ENCODE results near the gene ARV1.
"Not testable (repeated sequence)": the region's sequence is repeated elsewhere in the genome, so short reads cannot be mapped to it uniquely, and the experiment has no call there.

ARV1 gene

GRCh38 chr1:231020139-231020601 is 41.3 kb downstream of the ARV1 start:
- DNase-seq, result peak; percentile 29

- peak; percentile 8 for DNase-seq
Measured at GRCh38 chr1:231020816-231021215, 41.9 kb downstream of the ARV1 start.

- DNase-seq, result peak; percentile 4
Measured at GRCh38 chr1:231021540-231022031, 42.7 kb downstream of the ARV1 start.

GRCh38 chr1:231022543-231022942 is 43.6 kb downstream of the ARV1 start:
- not testable (repeated sequence) for DNase-seq

DNA sequence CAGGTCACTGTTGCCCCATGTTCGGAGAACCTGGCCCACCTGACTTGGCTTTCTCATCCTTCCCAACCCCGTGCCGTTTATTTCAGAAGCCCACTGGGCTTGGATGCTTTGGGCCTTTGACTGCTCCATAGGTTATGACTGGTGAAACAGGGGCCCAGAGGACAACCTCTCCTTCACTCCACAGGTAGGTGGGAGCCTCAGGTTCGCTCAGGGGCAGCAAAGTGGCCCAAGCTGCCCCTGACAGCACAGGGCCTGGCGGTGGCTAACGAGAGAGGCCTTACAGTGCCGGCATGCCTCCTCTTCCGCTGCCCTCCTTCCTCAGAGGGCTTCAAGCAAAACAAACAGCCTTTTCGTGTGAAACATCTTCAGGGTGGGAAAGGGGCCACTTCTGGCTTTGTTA is 44.3 kb downstream of the ARV1 start:
- DNase-seq, result no peak

DNA sequence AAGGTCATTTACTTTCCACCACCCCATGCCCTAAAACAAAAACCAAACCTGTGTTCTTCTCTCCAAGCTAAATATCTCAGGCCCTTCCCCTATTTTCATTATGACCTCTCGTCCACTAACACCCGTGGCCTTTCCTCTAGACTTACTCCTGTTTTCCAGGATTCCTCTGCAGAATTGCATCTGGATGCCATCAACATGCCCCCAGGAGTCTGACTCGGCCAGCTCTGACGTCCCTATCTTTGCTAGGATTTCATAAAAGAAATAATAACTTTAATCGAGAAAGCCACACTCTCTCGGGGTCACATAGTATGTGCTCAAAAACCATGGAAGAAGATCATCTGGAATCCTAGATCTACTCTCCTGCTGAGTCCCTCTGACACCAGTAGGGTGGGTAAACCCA is 47.7 kb downstream of the ARV1 start:
- no peak for DNase-seq

DNA sequence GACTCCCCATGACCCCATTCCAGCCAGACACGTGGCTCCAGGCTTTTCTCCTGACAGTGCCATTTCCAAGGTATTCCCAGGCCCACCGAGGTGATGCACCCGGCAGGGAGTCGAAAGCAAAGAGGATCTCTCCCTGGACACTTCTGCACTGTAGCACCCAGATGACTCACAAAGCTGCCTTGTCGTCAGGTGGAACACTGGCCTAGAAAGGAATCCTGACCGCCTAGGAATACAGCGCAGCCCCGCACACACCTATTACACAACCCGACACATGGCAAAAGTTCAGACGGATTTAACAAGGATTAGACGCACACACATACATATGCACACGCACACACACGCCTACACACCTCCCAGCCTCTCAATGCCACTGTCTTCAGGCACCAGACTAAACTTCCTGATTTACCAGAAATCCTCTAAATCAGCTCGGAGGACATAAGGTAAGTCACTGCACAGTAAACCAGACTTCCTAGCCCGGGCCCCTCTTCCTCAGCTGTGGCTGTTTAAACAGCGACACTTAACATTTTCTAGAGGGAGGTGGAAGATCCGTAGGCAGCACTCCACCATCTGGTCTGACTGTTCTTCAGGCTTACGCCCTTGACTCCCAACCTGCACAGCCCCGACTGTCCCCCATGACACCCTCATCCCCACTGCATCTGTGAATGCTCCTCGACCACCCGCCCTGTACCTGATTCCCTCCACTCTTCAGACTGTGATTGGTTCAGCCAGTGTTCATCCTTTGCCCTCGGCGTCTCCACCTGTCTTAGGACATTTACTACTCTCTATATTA is 48.4 kb downstream of the ARV1 start:
- DNase-seq, result no peak

GRCh38 chr1:231027971-231028370 is 49.1 kb downstream of the ARV1 start:
- DNase-seq, result no peak

DNA sequence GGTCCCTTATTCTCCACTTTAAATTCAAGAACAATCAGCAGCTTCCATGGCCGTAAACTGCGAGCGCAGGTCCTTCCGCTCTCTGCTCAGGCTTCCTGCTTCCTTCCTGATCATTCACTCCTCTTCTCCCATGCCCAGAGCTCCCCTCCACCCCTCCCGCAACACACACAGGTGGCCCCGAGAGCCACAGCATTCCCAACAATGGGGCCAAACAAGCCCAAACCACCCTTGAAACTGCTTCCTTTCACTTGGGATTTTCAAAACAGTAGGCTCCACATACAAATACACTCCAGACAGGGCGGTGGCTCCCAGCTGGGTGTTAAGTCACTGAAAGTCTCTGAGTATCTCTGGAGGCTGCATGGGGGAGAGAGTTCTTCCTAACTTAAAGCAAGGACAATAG is 49.8 kb downstream of the ARV1 start:
- DNase-seq, result no peak

DNA sequence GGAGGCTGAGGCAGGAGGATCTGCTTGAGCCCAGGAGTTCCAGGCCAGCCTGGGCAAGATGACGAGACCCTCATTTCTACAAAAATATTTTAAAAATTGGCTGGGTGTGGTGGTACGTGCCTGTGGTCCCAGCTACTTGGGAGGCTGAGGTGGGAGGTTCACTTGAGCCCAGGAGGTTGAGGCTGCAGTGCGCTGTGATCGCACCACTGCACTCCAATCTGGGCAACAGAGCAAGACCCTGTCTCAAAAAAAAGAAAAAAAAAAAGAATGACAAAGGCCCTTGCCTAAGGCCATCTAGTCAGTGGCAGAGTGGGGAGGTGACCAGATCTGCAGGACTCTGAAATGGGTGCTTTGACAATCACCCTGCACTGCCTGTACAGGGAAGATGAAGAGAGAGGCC is 50.4 kb downstream of the ARV1 start:
- DNase-seq, result not testable (repeated sequence)

DNA sequence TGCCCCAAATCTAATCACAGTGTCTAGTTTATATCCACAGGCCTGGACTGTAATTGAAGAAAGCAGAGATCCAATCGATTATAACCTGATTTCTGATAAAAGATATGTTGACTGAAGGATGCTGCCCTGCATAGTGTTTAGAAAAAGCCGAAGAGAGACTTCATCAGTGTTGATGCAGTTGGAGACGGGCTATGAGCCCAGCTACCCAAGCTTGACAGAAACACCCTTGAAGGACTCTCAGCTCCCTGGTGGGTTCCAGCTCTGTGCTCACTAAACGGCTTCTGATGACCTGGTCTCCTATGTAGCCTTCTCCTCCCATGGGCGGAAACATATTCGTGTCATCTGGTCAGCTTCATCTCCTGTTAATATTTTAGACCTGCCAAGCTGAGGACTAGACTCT is 50.9 kb downstream of the ARV1 start:
- no peak for DNase-seq

DNA sequence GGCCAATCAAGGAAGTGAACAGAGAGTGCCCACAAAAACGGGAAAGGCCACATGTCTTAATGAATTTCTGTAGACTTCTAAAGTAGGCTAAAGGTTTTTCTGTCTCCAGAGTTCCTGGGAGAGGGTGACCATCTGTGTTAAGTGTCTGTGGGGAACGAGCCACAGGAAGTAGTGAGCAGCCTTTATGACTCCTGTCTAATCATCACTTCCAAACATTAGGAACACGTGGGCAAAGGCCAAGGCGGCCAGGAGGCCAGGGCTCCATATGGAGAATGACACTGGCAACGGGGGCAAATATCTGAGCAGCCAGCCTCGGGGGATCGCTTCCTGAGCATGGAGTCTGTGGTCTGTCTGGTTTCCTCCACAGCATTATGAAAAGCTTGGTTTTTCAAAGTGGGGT is 54.1 kb downstream of the ARV1 start:
- peak; percentile 9 for DNase-seq

GRCh38 chr1:231035799-231036198 is 56.9 kb downstream of the ARV1 start:
- no peak for DNase-seq

DNA sequence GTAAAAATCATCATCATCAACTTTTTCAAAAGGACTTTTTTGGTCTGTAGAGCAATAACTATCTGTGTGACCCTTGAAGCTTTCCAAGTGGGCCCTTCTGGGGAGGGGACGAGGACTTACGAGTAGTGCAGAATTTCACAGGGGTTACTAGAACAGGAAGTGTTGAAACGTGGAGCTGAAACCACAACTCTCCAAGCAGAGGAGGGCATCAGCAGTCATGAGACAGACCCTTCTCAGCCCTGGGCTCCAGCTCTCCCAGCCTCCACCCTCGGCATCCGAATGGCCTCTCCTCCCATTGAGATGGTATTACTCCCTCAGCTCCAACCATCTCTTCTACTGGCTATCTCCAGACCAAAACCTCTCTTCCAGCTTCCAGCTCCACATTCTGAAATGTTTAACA is 57.5 kb downstream of the ARV1 start:
- DNase-seq, result no peak

- DNase-seq, result no peak
Measured at GRCh38 chr1:231037585-231038517, 59.0 kb downstream of the ARV1 start.

DNA sequence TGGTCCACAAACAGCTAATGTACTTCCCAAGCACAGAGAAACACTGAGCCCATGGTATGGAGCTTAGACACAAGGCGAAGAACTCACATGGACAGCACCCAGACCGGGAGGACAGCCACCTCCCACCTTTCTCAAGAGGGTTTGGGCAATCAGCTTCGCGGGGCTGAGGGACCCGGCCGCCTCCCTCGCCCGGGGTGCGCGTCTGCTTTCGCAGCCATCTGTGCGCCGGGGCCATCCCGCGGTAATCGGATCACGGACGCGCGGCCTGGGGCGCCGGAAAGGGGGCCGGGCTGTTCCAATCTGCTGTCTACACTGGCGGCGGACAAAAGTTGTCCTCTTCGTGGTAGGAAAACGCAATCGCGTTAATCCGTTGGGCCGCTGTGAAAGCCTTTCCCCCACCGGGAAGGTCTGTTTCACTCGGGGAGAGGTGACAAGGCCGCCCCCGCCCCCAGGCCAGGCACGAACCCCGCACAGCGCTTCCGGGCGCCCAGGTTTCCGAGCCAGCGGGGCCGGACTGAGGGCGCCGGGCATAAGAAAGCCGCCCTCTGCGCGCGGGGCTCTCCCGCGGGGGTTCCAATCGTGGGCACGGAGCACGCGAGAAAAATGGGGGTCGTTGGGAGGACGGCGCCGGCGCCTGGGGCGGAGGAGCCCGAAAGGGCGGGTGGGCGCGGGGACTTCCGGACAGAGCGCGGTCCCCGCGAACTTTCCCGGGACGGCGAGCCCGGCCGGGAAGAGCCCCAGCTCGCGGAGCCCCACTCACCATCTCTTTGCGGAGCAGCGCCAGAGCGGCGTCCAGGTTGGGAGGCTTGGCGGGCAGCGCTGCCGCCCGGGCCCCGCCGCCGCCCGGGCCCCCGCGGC is 60.5 kb downstream of the ARV1 start:
- DNase-seq, result peak; percentile 39

DNA sequence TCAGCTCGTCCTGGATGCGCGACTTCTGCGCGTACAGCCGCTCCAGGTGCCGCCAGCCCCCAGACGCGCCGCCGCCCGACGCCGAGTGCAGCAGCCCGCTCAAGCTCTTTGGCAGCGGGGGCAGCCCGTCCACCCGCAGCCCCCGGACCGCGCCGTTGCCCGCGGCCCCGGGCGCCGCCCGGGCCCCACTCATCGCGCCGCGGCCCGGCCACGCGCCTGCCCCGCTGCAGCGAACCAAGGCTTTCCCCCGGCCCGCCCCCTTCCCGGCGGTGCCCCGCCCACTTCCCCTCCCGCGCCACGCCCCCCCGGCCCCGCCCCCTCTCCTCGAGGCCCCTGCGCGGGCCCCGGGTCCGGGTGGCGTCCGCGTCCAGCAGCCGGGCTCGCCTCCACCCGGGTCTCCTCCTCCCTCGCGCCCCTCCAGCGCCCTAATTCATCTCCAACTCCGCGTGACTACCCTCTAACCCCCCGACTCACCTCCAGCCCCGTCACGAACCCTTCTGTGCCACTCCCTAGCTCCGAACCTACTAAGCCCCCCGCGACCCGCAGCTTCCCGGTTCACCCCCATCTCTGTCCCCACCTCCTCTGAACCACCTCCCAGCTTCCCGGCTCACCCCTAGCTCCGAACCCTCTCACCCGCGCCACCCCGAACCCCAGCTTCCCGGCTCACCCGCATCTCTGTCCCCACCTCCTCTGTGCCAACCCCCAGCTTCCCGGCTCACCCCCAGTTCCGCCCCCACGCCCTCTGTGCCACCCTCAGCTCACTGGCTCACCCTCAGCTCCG is 61.3 kb downstream of the ARV1 start, which contains the start of gene FAM89A:
Gene FAM89A (minus strand): TSS at position 236 of the 781 bp plus-strand sequence. CDS start 43 bp downstream, at position 193.
- peak; percentile 46 for DNase-seq

GRCh38 chr1:231040800-231041718 is 62.2 kb downstream of the ARV1 start:
- DNase-seq, result no peak

DNA sequence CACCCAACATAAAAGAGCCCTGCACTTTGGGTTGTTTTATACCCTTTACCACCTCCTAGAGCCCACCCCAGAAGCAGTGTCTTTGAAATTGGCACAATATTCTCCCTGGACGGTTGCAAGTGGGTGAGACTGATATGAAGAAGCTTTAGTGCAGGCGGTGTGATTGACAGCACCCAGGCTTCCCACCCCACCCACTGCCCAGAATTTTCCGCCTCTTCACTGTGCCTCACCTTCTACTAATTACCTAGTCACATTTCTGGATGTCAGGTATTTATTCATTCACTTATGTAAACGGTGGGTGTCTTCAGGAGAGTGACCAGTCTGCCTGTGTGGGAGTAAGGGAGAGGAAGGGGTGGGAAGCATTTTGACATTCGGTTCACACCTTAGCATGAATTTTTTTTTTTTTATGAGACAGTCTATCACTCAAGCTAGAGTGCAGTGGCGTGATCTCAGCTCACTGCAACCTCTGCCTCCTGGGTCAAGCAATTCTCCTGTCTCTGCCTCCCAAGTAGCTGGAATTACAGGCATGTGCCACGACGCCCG is 62.9 kb downstream of the ARV1 start:
- no peak for DNase-seq

DNA sequence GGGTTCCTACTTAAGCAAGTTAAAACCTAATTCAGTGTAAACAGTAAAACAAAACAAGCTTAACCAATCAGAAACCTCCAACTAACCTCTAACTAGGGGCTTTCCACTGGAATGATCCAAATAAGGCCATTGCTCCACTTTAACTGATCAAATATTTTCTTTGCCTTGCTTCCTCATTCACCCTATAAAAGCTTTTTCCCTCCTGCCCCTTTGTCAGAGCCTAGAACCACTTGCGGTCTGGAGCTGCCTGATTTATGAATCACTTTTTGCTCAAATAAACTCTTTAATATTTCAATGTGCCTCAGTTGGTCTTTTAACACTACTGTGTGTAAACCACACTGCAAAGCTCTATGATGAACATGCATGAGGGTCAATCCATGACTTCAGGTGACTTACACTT is 65.7 kb downstream of the ARV1 start:
- DNase-seq, result no peak
